ENCODE measurements around the gene PDE2A. TPM values are rescaled to one million over a fixed set of nuclear protein-coding genes. Genes with fewer than 3 reads are reported as not detected.

The PDE2A gene
- total and polyA plus RNA-seq, 10 of the 15 experiments (the other 5 are each of a cell fraction or from before 2014, with no cell fraction given) = 0.06 to 0.15 (median 0.11) TPM; not detected in 6

GRCh38 chr11:72605973-72606747, 68.1 kb downstream of the PDE2A start:
- H3K4me1 ChIP-seq (ENCODE audit: control insufficient read depth, insufficient read depth, low read length) = no peaks in the 10 kb centered on the region
- ChIA-PET RAD21 (ENCODE audit: unreplicated experiment) (no interaction called here), POLR2A (no interaction called here), SMC1A (ENCODE audit: uncharacterized antibody, unreplicated experiment) (no interaction called here), CTCF (interaction anchor here (1.4 kb wide), 1 partner anchor 186 kb away, joined by 3 read pairs; no protein-coding TSS in a partner anchor)
- 17% methylated on average over 13 of the region's 13 CpGs for WGBS (ENCODE audit: insufficient coverage, insufficient replicate concordance, low lambda C conversion rate, missing lambda C conversion rate)
- BruUV-seq (replicated peaks) = no TSS peak
- H3K9me3 ChIP-seq (replicated peaks; ENCODE audit: control insufficient read depth, insufficient read depth, low read length) = no peaks in the 10 kb centered on the region
- no peak for FAIRE-seq
- no peaks in the 10 kb centered on the region for H4K20me1 ChIP-seq (ENCODE audit: control insufficient read depth, insufficient read depth)
- ATAC-seq = no peak
- intact Hi-C loops (cut with micrococcal nuclease; ENCODE audit: unreplicated experiment) = no loop called here
- no peak overlapping the region for H3K9ac ChIP-seq (ENCODE audit: control insufficient read depth, insufficient read depth, low read length)
- H3K27me3 ChIP-seq (replicated peaks in 1 of 2; ENCODE audit: control insufficient read depth in 2 of 2, insufficient read depth in 2 of 2, low read length in 1 of 2) = no peaks in the 10 kb centered on the region; a peak in 2 of 4 replicates
- H2AFZ ChIP-seq (ENCODE audit: control insufficient read depth, low read depth, low read length) = no peak overlapping the region
- in situ Hi-C loops (cut with MboI) = no loop called here
- no peak for DNase-seq (ENCODE audit: low read depth, low spot score)
- H3K4me2 ChIP-seq (ENCODE audit: control insufficient read depth, insufficient read depth) = no peak overlapping the region
- no peaks in the 10 kb centered on the region for H3K36me3 ChIP-seq (ENCODE audit: control insufficient read depth in 2 of 2, insufficient read depth in 2 of 2, low read length in 1 of 2)
- no peak overlapping the region for H3K27ac ChIP-seq (ENCODE audit: control insufficient read depth, insufficient read depth)
- H3K79me2 ChIP-seq (ENCODE audit: control insufficient read depth, insufficient read depth, low read length) = no peaks in the 10 kb centered on the region
- no peak overlapping the region for H3K4me3 ChIP-seq
- TF ChIP-seq, protein P1, sequence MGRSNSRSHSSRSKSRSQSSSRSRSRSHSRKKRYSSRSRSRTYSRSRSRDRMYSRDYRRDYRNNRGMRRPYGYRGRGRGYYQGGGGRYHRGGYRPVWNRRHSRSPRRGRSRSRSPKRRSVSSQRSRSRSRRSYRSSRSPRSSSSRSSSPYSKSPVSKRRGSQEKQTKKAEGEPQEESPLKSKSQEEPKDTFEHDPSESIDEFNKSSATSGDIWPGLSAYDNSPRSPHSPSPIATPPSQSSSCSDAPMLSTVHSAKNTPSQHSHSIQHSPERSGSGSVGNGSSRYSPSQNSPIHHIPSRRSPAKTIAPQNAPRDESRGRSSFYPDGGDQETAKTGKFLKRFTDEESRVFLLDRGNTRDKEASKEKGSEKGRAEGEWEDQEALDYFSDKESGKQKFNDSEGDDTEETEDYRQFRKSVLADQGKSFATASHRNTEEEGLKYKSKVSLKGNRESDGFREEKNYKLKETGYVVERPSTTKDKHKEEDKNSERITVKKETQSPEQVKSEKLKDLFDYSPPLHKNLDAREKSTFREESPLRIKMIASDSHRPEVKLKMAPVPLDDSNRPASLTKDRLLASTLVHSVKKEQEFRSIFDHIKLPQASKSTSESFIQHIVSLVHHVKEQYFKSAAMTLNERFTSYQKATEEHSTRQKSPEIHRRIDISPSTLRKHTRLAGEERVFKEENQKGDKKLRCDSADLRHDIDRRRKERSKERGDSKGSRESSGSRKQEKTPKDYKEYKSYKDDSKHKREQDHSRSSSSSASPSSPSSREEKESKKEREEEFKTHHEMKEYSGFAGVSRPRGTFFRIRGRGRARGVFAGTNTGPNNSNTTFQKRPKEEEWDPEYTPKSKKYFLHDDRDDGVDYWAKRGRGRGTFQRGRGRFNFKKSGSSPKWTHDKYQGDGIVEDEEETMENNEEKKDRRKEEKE (IDR thresholded peaks at IDR 0.05) = no peak
- TF ChIP-seq ZBTB40 (IDR thresholded peaks at IDR 0.05; ENCODE audit: borderline replicate concordance) (no peak), JUND (IDR thresholded peaks at IDR 0.05; ENCODE audit: low read depth, low read length) (no peak), SMC3 (IDR thresholded peaks at IDR 0.05; ENCODE audit: borderline replicate concordance, low read length) (no peak), RAD51 (IDR thresholded peaks at IDR 0.05) (no peak), ZNF384 (IDR thresholded peaks at IDR 0.05; ENCODE audit: borderline replicate concordance, low read depth, low read length) (no peak), IRF3 (IDR thresholded peaks at IDR 0.05) (no peak), RB1 (IDR thresholded peaks at IDR 0.05; ENCODE audit: borderline replicate concordance) (no peak), ZZZ3 (IDR thresholded peaks at IDR 0.05; ENCODE audit: control insufficient read depth, insufficient read length, low read depth) (no peak), NR2F1 (conservative IDR thresholded peaks at IDR 0.05) (no peak)
- TF ChIP-seq, protein P2, sequence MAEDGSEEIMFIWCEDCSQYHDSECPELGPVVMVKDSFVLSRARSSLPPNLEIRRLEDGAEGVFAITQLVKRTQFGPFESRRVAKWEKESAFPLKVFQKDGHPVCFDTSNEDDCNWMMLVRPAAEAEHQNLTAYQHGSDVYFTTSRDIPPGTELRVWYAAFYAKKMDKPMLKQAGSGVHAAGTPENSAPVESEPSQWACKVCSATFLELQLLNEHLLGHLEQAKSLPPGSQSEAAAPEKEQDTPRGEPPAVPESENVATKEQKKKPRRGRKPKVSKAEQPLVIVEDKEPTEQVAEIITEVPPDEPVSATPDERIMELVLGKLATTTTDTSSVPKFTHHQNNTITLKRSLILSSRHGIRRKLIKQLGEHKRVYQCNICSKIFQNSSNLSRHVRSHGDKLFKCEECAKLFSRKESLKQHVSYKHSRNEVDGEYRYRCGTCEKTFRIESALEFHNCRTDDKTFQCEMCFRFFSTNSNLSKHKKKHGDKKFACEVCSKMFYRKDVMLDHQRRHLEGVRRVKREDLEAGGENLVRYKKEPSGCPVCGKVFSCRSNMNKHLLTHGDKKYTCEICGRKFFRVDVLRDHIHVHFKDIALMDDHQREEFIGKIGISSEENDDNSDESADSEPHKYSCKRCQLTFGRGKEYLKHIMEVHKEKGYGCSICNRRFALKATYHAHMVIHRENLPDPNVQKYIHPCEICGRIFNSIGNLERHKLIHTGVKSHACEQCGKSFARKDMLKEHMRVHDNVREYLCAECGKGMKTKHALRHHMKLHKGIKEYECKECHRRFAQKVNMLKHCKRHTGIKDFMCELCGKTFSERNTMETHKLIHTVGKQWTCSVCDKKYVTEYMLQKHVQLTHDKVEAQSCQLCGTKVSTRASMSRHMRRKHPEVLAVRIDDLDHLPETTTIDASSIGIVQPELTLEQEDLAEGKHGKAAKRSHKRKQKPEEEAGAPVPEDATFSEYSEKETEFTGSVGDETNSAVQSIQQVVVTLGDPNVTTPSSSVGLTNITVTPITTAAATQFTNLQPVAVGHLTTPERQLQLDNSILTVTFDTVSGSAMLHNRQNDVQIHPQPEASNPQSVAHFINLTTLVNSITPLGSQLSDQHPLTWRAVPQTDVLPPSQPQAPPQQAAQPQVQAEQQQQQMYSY (CRISPR knock-in tag; IDR thresholded peaks at IDR 0.05) = no peak
